HG02642 (cell line): ENCODE data around the gene PCBP3.
"Not testable (repeated sequence)": the region's sequence is repeated elsewhere in the genome, so short reads cannot be mapped to it uniquely, and the experiment has no call there.

Experiments
- ATAC-seq: cut with Tn5 transposase; IDR thresholded peaks from one replicate; pipeline ENCODE4 v1.9.1; 2021; ENCODE audit warnings: mild to moderate bottlenecking; ENCODE audit not compliant: unreplicated experiment, poor library complexity

PCBP3 gene

DNA sequence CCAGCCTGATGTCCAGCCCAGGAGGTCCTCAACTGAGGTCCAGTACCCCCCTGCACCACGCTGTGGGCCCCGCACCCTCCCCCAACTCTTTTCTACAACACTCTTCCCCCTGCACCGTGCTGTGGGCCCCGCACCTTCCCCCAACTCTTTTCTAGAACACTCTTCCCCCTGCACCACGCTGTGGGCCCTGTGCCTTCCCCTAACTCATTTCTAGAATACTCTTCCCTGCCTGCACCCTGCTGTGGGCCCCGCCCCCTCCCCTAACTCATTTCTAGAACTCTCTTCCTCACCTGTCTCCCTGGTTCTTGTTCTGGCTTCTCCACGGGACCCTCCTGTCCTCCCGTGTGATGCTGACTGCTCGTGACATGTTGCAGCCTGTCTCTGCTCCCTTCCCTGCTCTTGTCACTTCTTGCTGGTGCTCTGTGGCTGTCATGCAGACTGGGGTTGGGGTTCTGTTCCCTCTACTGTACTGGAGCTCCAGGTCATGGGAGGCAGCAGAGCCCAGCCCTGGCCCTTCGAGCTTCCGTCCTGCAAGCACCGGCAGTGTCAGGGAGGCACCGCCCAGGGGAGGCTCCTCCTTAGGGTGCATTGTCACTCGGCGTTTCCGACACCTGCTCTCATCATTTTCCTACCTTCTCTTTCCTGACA lies 177.9 kb downstream of the PCBP3 start:
- ATAC-seq, result no peak

DNA sequence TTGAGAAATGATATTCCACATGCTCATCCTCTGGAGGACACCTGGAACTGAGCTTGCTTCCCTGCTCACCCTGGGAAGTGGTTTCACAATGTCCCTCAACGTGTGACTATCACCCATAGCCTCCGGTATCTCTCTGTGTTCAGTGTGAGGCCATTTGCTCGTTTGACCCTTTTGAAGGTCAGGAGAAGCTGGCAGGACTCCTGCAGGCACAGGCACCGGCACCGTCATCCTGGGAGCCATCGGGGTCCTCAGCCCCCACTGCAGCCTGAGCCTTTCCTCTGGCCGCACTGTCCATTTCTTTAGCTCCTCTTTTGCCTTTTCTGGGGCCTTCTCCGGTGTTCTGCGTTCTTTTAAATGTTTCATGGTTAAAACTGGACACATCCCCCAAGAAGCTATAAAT lies 178.5 kb downstream of the PCBP3 start:
- no peak for ATAC-seq

DNA sequence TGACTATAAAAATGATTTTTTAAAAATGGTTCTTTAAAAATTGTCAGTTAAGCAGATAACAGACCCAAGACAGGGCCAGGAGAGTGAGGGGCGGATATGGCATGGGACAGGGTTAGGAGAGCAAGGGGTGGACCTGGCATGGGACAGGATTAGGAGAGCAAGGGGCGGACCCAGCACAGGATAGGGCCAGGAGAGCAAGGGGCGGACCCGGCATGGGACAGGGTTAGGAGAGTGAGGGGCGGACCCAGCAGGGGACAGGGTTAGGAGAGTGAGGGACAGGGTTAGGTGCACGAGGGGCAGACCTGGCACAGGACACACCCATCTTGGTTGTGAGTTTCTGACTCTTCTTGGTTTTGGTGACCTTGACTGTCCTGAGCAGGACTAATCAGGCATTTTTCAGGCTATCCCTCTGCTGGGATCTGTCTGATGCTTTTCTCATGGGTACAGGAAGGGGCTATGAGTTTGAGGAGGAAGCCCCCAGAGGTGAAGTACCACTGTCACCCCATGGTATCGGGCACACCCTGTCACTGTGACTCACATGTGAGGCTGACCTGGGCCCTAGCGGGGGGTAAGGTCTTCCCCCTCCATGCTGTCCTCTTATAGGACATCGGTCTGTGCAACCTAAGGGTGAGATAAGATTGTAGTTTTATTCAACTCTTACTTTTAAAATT lies 179.0 kb downstream of the PCBP3 start:
- no peak for ATAC-seq

DNA sequence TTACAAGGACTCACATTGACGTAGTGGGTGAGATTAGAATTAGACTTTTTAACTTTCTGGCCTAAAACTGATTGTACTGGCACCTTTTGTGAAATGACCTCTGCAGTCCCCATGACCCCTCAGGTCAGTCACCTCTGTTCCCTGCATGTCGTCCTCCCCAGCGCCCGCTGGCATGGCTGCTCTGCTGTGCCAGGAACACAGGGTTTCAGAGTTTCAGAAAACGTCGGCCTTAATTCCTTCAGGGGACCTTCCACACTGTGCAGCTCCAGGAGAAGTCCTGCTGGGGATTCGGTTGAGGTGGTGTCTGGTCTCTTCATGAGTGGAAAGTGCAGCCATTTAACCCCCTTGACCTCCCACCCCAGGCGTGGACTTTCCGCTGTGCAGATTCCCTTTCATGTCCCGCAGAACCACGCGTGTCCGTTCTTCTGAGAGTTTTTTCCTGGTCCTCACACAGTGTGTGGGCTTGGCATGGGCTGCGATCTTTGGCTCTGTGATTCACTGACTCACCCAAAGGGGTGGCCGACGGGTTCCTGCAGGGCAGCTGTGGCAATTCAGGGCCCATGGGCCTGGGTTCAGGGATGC lies 179.7 kb downstream of the PCBP3 start:
- ATAC-seq, result no peak

DNA sequence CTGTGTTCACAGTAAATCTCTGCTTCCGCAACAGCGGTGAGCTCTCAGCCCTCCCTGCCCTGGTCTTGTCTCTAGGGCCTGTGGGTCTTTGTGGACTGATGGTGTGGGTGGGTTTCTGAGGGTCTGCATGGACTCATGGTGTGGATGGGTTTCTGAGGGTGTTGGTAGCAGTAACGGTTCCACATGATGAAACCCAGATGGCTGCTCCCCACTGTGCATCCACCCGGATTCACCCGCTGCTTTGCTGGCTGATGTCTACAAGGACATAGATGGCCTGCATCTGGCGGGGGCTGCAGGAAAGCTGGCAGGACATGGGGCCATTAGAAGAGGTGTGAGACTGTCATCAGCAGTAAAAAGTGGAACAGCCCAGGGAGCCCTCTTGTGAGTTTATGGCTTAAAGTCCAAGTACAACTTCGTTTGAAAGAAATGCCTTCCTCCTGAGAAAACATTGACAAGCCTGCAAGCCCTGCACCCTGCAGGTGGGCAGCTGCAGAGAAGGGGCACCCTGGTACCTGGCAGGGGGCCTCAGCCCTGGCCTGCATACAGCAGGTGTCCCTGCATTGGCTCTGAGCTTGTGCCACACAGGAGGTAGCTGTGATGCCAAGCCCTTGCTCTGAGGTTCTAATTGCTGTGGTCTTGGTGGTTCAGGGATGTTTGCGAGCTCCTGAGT lies 181.2 kb downstream of the PCBP3 start:
- ATAC-seq, result no peak

DNA sequence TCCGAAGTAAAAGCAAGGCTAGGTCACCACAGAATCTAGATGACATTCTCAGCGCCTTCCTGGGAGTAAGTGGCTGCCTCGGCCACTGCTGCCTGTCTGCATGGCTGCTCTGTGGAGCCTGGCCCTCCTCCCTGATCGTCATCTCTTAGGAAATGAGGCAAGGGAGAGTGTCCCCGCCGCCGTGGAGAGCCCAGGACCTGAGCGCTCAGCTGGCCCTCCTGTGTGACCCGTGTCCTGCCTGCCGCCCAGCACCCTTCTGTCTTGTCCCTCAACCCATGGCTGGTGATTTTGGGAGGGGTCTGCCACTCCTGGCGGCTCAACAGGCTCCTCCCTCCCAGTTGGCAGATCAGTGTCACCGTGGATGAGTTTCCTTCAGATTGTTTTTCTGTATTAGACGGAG lies 181.7 kb downstream of the PCBP3 start:
- no peak for ATAC-seq

DNA sequence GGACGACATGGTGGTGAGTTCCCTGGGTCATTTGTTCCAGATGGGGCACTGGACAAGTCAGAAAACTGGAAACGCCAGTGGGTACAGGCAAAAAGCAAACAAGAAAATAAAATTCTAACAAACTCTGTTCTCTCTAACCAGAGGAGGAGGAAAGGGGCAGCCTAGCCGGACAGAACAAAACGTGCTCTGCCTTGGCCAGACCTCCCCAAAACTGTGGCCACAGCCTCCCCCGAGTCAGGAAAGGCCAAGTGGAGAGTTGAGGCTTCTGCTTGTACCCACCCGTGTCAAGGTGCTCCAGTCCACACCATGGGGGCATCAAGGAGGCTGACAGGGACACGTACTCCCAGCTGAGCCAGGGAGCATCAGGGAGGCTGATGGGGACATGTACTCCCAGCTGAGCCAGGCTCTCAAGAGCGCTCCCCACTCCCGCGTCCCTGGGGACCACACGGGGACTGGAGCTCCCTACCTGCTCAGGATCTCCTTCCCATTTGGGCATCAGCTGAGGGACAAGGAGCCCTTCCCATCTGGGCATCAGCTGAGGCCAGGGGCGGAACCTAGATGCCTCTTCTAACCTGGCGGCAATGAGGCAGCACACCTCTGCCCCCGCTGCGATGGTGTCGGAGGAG lies 183.3 kb downstream of the PCBP3 start:
- no peak for ATAC-seq

DNA sequence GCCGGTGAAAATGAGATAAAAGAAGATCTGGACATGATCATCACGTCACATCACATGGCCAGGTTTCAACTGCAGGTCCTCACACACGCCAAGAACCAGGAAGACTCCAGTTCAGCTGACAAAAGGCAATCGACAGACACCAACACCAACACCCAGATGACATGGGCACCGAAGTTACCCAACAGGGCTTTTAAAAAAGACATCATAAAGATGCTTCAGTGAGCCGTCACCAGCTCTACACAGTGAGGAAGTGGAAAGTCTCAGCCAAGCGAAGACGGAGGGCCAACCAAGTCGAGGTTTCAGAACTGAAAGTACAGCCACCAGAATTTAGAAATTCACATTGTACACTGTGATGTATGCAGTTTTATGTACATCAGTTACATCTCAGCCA lies 183.8 kb downstream of the PCBP3 start:
- no peak for ATAC-seq

DNA sequence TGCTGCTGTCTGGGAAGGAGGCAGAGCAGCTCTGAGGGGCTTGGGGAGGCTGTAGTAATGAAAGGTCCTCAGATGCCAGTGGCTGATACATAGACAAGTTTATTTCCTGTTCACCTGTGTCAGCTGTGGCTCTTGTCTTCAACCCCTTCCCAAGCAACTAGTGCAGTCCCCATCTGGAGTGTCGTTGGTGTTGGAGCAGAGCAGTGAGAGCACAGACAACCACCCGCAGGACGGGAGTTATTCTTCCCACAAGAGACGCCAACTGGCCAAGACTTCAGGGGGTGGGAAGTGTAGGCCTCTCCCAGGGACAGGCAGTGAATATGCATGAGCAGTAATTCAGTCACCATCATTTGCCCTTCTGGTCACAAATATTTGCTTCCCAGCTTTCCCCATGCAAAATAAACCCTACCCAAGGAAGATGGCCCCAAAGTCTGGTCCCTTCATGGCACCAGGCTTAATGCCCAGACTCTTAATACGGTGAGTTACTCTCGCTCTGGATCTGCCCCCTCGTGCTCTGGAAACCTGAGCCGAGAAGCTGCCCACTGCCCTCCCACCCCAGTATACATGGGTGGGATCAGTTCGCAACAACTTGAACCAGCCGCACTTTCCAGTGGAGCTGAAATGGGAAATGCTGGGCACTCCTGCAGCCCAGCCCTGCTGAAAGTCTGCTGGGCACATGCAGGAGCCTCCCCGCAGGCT lies 184.5 kb downstream of the PCBP3 start:
- no peak for ATAC-seq

DNA sequence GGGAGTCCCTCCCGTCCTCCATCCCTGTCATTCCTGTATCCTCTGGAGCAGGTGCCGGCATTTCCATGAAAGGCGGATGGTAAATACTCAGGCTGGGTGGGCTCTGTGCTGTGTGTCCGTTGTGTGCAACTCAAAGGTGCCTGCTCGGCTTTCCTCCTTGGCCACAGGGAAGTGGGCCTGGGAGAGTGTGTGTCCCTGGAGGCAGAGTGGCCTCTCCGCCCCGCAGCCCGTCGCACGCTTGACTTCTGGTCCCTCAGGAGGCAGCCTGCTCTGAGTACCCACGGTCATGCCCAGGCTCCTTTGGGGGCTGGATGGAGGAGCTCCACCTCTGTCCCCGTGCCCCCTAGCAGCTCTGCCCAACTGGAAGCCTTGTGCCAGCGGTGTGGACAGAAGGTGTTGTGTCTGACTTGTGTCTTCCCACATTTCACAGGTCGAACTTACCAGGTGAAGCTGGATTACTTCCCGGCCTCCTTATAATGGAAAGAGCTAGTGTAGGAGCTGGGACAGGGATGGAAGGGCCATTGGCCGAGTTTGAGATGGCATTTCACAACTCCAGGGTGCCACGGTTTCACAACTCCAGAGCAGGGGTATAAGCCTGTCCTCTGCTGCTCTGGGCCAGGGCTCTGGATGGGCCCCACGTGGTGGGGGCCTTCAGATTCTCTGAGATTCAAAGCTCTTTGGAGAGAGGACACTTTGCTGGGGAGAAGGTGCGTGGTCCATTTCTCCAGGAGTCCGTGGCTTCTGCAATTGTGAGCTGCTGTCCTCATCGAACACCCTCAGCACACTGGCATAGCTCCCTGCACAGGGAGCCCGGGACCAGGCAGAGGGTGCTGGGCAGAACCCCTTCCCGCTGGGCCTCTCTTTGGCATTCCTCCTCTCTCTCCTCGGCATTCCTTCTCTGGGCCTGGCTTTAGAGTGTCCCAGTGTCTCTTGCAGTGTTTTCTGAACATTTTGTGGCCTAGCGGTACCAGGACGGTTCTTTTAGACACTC lies 185.3 kb downstream of the PCBP3 start:
- ATAC-seq, result no peak

DNA sequence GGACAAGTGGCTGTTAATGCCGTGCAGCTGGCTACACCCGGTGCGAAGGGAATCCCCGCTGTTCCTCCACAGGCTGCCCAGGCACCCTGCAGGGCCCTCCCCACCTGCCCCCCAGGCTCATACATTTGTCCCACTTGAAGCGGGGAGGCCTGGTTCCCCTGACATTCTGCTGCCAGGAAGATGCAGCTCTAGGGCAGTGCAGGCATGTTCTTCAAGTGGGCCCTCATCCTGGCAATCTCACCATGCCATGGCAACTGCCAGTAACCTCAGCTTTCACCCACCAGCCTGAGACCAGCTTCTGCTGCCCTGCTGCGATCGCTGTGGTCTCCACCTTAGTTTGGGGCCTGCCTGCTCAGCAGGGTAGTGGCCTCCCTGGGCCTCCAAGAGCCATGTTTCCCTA lies 186.1 kb downstream of the PCBP3 start:
- no peak for ATAC-seq

DNA sequence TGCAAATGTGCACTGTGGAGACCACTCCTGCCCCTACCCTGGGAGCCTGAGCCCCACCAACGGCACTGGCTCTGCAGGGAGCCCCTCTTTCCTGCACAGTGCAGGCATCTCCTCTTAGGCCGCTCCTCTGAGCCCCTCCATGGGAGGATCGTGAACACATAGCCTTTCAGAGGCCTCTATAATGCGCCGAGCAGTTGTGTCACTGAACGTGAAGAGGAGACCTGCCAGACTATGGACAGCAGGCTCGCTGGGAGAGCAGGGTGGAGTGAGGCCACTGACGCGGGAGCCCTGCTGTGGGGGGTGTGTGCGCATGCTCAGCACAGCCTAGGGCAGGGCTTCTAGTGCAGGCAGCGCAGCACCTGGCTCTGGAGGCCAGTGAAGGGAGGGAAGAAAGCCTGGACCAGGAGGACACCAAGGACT lies 186.7 kb downstream of the PCBP3 start:
- no peak for ATAC-seq

DNA sequence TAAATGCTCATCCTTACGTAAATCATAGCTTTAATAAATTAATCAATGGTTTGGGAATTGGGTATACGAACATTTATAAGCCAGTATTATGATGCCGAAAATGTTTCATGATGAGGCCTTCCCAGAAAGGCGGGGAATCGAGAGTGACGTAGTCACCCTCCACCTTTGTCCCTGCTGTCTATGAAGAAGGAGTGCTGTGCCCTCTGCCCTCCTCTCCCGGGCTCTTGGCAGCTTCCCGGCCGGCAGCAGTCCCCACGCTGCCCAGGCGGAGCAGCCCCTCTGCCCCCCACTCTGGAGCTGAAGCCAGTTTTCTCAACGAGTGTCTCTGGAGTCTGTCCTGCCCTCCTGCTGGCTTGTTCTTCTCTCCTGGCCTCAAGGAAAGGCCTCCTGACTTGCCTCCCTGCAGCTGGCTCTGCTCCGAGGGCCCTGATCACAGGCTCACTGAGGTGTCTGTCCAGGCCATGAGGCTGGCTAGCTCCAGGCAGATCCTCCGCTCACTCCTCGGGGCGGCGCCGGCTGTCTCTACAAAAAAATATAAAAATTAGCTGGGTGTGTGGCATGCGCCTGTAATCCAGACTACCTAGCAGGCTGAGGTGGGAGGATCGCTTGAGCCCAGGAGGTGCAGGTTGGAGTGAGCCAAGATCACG lies 187.3 kb downstream of the PCBP3 start:
- ATAC-seq, result no peak

DNA sequence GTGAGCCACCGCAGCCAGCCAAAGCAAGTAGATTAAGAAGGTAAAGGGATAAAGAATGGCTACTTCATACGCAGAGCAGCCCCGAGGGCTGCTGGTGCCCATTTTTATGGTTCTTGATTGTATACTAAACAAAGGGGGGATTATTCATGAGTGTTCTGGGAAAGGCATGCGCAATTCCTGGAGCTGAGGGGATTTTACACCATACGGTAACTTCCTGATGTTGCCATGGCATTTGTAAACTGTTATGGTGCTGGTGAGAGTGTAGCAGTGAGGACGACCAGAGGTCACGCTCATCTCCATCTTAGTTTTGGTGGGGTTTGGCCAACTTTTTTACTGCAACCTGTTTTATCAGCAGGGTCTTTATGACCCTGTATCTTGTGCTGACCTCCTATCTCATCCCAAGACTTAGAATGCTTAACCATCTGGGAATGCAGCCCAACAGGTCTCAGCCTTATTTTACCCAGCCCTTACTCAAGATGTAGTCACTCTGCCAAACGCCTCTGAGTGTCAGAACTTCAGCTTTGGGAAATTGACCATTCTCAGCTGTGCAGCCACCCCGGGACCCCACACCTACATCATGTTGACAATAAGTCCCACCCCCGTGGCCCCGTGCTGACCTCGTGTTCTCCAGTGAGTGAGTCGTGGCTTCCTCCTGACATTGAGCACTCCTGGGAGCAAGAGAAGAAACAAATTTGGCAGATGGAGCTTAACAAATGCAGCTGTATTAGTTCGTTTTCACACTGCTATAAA lies 188.6 kb downstream of the PCBP3 start:
- no peak for ATAC-seq

DNA sequence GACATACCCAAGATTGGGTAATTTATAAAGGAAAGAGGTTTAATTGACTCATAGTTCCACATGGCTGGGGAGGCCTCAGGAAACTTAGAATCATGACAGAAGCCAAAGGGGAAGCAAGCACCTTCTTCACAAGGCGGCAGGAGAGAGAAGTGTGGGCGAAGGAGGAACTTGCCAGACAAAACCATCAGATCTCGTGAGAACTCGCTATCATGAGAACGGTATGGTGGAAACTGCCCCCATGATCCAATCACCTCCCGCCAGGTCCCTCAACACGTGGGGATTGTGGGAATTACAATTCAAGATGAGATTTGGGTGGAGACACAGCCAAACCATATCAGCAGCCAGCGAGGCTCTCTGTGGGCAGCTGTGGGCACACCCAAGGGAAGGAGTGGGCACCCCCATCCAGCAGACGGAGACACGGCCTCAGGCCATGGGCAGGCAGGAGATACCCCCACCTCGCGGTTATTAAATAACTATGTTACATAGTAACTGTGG lies 189.3 kb downstream of the PCBP3 start:
- not testable (repeated sequence) for ATAC-seq

DNA sequence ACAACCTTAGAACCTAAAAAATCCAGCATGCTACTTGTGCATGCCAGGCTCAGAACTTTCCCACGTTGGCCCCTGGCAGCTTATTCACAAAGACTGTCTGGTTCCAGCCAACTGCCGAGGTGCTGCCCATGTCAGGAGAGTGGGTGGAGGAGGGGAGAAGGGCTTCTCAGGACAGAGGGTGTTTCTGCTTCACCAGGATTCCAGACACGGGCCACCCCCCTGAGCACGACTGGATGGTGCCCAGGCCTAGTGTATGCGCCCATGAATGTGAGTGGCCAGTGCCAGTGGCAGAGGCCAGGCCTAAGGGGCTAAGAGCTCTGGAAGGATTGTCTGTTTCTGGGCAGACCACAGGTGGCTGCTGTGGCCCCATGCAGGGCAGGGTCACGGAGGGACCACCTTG lies 189.9 kb downstream of the PCBP3 start:
- ATAC-seq, result no peak

DNA sequence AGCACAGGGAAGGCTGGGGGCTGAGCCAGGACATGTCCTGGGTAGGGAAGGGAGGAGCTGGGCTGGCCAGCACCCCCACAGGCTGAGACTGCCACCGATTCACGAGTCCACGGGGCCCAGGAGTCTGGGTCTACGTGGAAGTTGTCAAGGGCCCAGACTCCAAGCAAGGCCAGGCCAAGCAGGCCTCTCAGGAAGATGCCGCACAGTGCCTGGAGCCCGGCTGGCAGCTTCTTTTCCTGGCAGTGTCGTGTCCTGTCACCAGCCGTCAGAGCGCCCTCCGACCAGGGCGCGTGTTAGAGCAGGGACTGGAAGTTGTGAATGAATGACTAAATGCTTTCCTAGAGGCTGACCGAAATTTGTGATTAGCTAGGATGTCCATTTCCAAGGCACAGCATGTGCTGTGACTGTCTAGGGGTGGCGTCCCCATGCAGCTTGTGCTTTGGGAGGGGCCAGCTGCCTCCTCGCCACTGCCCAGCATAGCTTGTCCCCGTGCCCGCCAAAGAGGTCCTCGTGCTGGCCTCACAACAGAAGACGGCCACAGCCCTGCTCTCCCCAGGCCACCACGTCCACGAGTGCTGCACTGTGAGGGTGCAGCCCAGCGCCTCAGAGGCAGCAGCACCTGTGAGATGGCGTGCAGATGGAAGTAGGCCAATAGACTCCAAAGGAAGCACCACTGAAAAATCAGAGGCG lies 190.6 kb downstream of the PCBP3 start:
- ATAC-seq, result no peak
